ENCODE measurements around the gene EVX2.

Gene EVX2

DNA sequence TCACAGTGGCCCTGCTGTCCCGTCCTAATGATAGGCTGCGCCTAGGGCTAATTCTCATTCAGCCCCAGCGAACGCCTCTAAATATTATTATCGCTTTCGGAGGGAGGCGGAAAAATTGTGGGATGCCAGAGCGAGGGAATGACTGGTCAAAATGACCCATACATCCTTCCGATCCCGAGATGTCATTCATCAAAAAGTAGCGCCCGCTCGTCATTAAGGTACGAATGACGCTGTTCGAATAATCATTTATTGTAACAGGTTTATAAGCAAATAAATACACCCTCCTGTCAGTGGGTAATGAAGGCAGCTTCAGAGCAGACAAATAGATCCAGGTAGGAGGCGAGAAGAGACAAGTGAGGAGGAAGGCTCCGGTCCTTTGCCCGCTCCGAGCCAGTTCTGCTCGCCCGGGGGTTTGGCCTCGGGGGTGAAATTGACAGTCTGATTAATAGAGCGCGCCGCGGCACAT lies at the start of gene EVX2:
TSS of gene EVX2 (minus strand) at position 167 of the 466 bp plus-strand sequence. CDS start 186 bp downstream, outside the sequence.
- peak; percentile 63 for DNase-seq

DNA sequence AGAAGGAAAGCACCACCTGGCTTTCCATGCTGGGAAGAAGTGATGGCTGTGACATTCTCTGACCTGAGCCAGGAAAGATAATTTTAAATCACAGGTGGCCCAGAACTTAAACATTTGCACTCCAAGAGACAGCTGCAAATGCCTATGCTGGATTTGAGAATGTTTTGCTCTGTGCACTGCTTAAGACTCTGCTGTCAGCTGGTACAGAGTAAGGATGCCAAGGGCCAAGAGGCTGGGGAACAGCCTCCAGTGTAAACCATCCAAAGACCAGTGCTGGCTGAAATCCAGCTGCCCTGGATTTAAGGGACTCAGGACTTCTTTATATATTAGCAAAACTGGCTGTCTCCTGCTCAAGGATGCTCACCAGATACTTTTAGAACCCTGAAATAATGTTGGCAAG lies 49.6 kb upstream of the EVX2 start:
- DNase-seq = peak; percentile 49

DNA sequence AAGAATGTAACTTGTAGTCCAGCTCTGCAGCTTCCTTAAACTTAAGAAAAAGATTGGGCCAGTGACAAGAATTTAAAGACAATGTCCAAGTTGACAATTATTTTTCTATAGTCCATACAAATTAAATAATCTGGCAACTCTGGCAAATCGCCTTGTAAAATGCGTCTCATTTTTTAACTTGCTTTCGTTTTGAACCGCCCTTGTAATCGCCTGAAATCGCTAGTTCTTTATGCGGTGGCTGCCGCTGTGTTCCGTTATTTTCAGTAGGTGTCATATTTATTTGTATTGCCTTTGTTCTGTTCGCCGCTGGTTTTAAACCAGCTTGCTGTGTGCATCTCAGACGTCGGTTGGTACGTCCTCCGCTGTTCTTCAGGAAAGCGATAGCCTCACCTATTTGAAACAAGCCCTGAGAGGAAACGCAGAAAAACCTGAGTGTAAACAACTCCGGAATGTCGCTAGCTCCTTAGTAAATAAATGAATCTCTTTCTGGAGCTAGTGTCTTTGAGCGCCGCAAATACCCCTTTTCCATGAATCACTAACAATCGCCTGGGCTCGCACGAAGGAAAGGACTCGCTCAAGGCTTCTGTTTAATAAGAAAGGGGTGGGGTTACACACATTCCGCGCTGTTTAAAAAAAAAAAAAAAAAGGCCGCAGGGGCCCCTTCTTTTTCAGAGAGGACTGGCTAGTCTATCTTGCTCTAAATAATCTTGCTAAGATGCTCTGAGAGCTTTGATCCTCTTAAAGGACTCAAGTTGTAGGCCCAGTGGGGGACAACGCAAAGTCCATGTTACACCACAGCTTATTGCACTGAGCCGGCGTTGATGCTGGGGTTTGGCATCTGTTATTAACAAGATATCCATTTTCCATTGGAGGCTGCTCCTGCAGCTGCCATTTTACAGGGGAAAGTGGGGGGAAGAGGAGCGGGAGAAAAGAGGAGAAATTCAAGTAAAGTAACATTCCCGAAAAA lies 48.7 kb upstream of the EVX2 start:
- DNase-seq = peak; percentile 41

DNA sequence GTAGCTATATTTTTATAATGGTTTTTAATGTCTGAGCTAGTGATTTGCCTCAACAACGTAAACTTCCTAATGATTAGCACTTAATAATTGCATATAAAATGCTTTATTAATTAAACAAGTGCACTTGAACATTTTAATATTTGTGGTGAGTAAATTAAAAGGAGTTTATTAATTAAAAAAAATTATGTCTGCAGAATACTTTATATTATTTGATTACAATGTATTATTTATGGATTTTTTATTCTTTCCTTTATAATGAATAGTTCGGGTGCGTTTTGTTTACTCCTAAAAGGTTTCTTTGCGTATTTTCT lies 48.0 kb upstream of the EVX2 start:
- no peak for DNase-seq

DNA sequence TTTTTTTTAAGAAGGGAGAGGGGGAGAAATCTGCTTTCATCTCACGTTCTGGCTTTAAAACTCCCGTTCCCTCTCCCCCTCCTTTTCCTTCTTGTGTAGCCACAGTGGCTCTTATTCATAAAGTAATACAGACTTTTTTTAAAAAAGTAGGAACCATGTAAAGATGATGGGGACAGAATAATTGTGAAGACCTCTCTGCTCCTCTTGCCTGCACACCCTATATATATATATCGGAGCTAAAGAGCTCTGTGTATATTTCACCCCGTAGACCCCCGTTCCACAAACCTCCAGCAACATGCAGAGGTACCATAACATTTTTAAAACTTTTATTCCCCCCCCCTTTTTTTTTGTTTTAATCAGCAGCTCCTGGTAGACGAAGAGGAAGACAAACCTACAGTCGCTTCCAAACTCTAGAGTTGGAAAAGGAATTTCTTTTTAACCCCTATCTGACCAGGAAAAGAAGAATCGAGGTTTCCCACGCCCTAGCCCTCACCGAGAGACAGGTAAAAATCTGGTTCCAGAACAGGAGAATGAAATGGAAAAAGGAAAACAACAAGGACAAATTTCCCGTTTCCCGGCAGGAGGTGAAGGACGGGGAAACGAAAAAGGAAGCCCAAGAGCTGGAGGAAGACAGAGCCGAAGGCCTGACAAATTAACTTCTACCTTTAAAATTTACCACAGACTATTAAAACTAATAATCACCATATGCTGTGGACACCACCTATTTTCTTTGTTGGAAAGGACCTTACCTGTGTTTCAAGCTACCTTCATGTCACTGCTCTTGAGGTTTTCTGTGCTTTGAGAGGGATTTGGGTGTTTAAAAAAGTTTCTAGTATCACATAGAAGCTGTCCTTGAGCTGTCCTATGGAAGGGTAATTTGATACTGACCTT lies 47.4 kb upstream of the EVX2 start:
- DNase-seq = peak; percentile 31

DNA sequence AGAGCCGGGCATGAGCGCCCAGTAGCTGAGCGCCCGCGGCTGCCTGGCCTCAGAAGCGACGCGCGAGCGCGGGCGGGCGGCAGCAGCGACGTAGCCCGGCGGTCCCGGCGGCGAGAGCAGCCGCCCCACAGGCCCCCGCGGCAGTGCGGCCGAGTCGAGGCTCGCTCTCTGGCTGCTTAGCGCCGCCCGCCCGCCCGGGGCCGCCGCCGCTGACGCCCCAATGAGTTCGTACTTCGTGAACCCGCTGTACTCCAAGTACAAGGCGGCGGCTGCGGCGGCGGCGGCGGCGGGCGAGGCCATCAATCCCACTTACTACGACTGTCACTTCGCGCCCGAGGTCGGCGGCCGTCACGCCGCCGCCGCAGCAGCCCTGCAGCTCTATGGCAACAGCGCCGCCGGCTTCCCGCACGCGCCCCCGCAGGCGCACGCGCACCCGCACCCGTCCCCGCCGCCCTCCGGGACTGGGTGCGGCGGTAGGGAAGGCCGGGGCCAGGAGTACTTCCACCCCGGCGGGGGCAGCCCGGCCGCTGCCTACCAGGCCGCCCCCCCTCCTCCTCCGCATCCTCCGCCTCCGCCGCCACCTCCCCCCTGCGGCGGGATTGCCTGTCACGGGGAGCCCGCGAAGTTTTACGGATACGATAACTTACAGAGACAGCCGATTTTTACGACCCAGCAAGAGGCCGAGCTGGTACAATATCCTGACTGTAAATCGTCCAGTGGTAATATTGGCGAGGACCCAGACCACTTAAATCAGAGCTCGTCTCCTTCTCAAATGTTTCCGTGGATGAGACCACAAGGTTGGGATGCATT lies 46.6 kb upstream of the EVX2 start:
- peak; percentile 54 for DNase-seq

DNA sequence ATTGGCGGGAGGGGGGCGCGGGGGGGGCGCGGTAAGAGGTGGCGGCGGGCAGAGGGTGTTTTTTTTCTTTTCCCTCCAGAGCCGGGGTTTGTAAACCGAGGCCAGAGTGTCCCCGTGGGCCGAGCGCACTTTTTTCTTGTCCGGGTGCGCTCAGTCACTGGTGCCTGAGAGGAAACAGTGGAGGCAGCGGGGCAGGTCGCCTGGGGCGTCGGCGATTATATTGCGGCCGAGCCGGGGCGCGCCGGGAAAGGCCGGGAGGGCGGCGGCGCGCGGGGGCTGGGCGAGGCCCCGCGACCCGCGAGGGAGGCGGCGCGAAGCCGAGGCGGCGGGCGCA lies 46.0 kb upstream of the EVX2 start:
- DNase-seq = no peak

DNA sequence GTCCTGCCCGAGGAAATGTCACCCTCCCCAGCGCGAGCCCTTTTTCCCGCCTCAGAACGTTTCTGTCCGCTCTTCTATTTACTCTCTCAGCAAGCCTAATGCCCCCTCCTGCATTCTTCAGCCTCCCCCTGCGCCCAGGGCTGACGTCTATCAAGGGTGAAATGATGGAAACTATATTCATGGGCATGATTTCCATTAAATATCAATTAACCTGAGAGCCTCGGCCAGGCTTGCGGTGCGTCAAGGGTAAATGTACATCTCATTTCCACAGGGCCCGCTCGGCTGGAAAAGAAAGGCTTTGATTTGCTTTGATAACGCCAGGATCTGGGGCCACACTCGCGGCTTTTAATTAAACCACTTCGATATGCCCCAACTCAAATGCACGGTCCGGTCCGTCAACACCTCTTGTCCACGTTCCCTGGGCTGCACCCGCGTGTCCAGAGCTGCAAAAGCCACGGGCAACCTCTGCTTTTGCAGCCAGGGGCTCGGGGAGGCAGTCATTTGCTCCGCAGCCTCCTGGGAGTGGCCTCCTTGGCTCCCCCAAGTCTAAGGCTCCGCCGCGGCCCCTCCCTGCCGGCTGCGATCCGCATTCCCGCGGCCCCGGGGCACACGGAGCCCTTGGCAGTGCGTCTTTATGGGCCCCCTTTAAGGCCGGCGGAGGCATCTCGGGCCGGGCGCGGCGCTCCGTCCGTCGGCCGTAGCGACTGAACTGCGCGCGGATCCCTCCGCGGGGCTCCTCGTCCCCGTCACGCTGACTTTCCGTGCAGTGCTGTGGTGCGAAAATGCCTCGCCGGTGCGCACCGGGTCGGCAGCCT lies 45.4 kb upstream of the EVX2 start, which contains the start of gene HOXD8:
TSS of gene HOXD8 (plus strand) at position 724 of the 815 bp plus-strand sequence. CDS start 662 bp downstream, outside the sequence.
- DNase-seq = peak; percentile 80

DNA sequence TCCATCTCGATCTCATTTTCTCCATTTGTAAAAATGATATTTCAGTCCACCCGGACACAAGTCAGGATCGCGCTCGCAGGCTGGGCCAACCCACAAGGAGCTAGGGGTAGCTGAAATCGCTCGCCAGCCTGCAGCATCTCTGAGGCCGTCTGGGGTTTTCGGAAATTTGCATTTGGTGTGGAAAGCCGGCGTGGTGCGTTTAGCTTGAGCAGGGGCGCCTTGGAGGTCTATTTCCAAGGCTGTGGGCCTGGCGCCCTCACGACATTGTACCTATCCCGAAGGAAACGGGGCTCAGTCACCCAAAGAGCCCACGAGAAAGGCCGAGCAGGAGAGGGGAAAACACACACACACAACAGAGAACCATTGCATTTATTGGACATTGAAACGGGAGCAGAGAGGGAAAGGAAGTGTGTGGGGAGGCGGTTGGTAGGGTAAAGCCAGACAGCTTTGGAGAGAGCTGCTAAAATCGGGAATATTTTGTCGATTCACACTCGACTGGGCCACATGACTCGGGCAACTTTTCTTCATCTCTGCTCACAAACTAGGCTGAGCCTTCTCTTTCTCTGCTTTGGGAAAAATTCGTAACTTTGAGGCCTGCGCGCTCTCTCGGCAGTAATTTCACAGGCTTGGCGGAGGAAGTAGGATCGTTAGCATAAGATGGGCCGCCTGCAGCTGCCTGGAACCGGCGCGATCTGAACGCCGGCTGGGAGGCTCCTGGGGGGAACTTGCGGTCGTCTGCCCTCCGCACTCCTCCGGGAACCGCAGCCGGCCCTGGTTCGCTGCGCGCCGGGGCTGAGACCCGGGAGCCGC lies 44.6 kb upstream of the EVX2 start:
- DNase-seq = peak; percentile 79

DNA sequence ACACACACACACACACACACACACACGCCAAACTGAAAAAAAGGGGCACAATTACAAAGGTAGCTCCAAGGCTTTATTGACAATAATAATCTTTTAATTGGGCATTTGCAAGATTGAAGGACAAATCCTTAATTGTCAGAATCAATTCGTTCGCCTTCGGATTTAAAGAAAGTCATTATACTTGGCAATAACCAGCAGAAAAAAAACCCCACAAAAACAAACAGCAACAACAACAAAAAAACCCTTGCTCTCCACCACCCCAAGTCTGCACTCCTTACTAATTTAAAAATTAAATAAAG lies 44.0 kb upstream of the EVX2 start:
- DNase-seq = peak; percentile 75

DNA sequence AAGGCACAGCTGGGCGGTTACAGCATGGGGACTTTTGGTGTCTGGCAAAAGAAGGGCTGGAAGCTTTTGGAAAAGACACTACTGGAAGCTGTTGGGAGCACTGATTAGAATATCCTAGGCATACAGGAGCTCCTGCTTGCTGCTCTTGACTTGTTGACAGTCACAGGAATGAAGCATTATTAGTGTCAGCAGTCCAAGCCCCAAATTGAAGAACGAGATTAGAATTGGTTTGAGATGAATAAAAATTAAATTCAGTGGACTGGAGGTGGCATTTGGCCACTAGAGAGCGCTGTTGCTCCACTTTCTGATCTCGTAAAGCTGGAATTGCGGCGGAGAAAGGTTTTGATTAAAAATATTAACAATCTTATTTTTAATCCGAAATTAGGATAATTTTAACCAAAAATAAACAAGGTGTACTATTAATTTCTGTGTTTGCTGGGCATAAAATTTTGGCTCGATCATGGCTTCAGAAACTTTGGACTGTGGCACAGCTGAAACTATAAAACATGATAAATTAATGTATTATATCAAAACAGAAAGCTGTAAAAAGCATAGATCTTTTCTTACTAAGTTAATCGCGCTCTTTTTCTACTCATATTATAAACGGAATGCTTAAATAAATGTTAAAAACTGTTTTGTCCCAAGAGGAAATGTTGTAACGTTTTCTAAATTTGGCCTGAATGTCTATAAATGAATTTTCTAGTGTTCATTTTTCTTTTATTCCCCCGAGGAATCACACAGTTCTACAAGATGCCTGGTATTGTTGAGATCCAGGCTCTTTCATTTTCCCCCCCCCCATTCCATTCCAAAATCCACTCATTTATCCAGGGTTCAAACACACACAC lies 43.4 kb upstream of the EVX2 start:
- DNase-seq = peak; percentile 74

DNA sequence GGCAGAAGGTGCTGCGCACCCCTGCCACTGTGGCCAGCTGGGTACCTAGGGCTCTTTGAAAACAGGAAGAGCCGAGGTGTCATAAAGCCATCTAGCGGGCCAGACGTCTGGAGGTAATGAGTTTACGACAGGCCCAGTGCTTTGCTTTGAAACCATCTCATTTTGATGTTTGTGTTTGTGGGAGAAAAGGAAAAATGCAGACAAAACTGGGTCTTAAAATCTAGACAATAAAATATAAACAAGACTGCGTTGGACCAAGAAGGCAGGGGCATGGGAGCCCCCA lies 42.0 kb upstream of the EVX2 start:
- DNase-seq = no peak

DNA sequence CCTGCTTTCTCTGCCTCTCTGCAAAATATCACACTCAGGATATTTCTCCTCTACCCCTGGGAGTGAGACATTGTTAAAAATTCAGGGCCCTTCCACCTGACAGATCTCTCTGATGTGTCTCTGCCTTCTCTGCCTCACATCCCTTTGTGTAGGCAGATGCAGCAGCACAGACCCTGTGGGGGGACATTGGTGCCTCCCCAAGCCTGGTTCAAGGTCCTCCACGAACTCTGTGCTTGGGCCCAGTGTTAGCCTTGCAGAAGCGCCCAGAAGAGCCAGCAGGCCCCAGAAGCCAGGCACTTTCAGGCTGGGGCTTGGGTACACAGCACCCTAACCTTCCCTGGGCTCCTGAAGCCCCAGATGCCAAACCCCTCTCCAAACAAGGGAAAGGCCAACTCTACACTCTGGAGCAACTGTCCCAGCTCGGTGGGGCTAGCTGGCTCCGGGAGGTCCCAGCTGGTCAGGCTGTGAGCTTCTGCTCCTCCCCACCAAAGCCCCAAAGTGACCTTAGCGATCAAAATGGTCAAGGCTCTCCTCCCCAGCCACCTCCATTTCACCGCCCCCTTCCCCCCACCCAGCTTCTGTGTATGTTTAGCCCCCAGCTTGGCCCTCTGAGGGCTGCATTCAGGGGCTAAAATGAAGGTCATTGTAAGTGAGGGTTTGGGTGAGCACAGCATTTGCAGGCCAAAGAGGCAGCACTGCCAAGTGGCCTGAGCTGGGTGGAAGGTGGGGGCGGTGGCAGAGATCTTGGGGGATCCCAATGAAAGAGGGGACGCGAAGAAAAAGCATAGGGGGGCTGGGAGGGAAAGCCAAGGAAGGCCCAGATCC lies 41.4 kb upstream of the EVX2 start:
- DNase-seq = no peak

DNA sequence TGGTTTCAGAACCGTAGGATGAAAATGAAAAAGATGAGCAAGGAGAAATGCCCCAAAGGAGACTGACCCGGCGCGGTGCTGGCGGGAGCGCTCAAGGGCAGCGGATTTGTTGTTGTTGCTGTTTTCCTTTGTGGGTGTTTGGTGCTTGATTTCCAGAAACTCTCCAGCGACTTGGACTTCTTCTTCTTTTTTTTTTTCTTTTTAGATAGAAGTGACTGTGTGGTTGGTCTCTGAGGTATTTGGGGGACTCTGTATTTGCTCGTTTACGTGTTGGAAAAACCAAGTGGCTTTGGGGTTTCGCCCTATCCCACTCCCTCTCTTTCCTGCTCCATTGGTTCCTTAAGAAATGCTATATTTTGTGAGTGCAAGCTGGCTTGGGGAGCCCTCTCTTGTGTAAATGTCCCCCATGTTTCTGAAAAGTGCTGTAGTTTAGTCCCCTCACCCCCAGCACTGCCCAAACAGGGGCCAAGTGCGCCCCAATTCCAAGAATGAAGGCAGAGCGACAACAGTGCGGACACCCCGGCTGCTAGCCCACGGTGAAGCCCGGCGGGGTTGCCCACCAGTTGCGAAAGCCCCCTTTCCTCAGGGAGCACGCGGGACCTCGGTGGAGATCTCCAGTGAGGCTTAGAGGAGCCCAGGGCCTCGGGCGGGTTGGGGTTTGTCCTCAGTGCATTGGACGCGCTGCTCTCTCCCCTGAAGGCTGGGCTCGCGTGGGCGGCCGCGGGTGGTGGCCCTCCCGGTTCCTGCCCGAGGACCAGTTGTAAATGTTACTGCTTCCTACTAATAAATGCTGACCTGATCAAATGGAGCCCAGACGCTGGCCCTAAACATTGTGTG lies 40.6 kb upstream of the EVX2 start:
- DNase-seq = no peak

DNA sequence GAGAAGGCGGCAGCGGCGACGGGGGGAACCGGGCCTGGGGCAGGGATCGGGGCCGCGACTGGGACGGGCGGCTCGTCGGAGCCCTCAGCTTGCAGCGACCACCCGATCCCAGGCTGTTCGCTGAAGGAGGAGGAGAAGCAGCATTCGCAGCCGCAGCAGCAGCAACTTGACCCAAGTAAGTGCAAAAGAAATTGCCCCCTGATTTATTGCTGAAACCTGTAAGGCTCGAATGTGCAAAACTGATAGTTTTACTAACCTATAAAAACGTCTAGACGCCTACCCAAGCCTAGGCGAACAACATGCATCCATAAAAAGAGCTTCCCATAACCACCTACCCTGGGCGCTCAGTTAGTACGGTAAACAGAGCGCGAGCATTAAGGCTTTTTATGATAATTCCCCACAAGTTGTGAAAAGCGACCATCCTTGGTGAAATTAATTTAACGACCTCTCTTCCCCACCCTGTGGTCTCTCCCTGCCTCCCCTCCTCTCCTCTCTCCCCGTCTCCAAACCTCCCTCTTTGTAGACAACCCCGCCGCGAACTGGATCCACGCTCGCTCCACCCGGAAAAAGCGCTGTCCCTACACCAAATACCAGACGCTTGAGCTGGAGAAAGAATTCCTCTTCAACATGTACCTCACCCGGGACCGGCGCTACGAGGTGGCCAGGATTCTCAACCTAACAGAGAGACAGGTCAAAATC lies 39.8 kb upstream of the EVX2 start:
- DNase-seq = peak; percentile 46

DNA sequence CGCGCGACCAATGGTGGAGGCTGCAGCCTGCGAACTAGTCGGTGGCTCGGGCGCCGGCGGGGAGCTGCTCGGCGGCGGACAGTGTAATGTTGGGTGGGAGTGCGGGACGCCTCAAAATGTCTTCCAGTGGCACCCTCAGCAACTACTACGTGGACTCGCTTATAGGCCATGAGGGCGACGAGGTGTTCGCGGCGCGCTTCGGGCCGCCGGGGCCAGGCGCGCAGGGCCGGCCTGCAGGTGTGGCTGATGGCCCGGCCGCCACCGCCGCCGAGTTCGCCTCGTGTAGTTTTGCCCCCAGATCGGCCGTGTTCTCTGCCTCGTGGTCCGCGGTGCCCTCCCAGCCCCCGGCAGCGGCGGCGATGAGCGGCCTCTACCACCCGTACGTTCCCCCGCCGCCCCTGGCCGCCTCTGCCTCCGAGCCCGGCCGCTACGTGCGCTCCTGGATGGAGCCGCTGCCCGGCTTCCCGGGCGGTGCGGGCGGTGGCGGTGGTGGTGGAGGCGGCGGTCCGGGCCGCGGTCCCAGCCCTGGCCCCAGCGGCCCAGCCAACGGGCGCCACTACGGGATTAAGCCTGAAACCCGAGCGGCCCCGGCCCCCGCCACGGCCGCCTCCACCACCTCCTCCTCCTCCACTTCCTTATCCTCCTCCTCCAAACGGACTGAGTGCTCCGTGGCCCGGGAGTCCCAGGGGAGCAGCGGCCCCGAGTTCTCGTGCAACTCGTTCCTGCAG lies 39.1 kb upstream of the EVX2 start, which contains the start of gene HOXD9:
TSS of gene HOXD9 (plus strand) at position 37 of the 728 bp plus-strand sequence. CDS start at position 87, 50 bp downstream.
- no peak for DNase-seq

DNA sequence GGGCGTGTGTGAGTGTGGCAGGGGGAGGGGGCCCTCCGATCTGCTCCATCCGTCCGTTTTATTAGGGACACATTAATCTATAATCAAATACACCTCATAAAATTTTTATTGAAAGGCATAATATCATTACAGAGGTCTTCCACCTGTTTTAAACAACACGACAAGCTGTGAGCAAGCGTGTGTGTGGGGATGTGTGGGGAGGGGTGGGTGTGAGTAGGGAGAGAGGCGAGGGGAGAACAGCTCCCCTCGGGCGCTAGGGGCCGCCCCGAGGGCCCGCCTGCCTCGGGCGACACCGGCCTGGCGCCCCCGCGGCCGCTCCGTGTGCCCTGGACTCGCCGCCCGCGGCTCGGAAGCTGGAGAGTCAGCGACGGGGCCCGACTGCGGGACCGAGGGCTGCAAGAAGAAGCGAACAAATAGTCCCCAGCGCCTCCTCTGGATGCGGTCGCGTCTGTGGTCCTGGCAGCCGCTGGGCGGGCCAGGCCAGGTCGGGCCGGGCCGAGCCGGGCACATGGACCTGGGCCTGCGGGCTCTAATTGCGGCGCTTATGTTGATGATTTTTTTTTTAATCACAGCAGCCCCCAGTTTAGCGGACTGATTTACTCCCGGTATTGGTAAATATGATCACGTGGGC lies 38.4 kb upstream of the EVX2 start:
- DNase-seq = peak; percentile 49

All from DMS79 treated with DMSO at 0.1 percent for 48 hours (cell line).